HCT116 (cell line): ENCODE measurements around the gene GKN1. TPM values are rescaled to one million over a fixed set of nuclear protein-coding genes. Genes with fewer than 3 reads are reported as not detected.

Experiments used
- ATAC-seq: fragments of 200-7000 bp; cut with Tn5 transposase; 2 replicates; pipeline ENCODE4 v1.9.1; 2020; ENCODE audit warnings: mild to moderate bottlenecking, moderate library complexity
- BruUV-seq: library from RNA; stranded (reverse); fragments of 400-500 nt; replicated peaks from 2 replicates; lab custom pipeline; 2021; lab: Mats Ljungman, UMichigan
- CTCF ChIA-PET: fragments of 300-600 bp; sonication (Branson Sonifier 250); formaldehyde crosslinking; loops from one replicate; lab custom pipeline; 2021; ENCODE audit warnings: antibody characterized with exemption; lab: Charles Lee
- POLR2A ChIA-PET: fragments of 300-600, 350-600 bp; sonication (Branson Sonifier 250); formaldehyde crosslinking; loops from one replicate; lab custom pipeline; 2021; ENCODE audit warnings: antibody characterized with exemption; lab: Charles Lee
- RAD21 ChIA-PET, 2 experiments: fragments of 300-600 bp; sonication (Branson Sonifier 250); formaldehyde crosslinking; loops; one replicate each; lab custom pipeline; 2023; ENCODE audit warnings: low total read pairs in 2 of 2; ENCODE audit not compliant: uncharacterized antibody in 2 of 2, unreplicated experiment in 2 of 2, low non-redundant PET in 1 of 2; lab: Charles Lee
- DNase-seq: peaks from one replicate; pipeline ENCODE4 v3.0.0-alpha.2; 2010; ENCODE audit warnings: low read depth, low spot score
- H2AFZ ChIP-seq: fragments of 200-600 bp; shearing (Covaris generic), sonication (generic); 2 replicates; pipeline ENCODE4 v1.6.1; 2017; ENCODE audit warnings: low read depth, mixed run types, mixed read lengths, antibody characterized with exemption, low read length; ENCODE audit not compliant: poor library complexity, severe bottlenecking
- H3K27ac ChIP-seq: 2 replicates; pipeline ENCODE4 v1.5.1; 2012; ENCODE audit warnings: low read depth, low read length
- H3K27me3 ChIP-seq: fragments of 200-600 bp; sonication (generic); 2 replicates; pipeline ENCODE4 v1.6.1; 2016; ENCODE audit warnings: mixed run types, low read length, mixed read lengths; ENCODE audit not compliant: insufficient read depth
- H3K36me3 ChIP-seq, 2 experiments: fragments of 200-500 bp in 1 of 2; fragments of 200-600 bp in 1 of 2; sonication (Bioruptor generic) in 1 of 2; sonication (generic) in 1 of 2; 2 replicates each; pipeline versions ENCODE4 v1.5.1 to v1.6.1; 2014 to 2016; ENCODE audit warnings: low read length in 2 of 2, inconsistent platforms in 1 of 2, mixed read lengths in 1 of 2, mixed run types in 1 of 2; ENCODE audit not compliant: insufficient read depth in 2 of 2, control insufficient read depth in 1 of 2
- H3K4me1 ChIP-seq, 2 experiments: fragments of 200-600 bp in 1 of 2; sonication (generic) in 1 of 2; 2 replicates each; pipeline versions ENCODE4 v1.5.1 to v1.6.1; 2012 to 2017; ENCODE audit warnings: low read length in 2 of 2, inconsistent platforms in 1 of 2, mild to moderate bottlenecking in 1 of 2, mixed read lengths in 1 of 2, mixed run types in 1 of 2, moderate library complexity in 1 of 2; ENCODE audit not compliant: insufficient read depth in 2 of 2, control insufficient read depth in 1 of 2
- H3K4me2 ChIP-seq: fragments of 200-600 bp; sonication (generic); 2 replicates; pipeline ENCODE4 v1.6.1; 2017; ENCODE audit warnings: mixed run types, low read length, mixed read lengths
- H3K4me3 ChIP-seq, 2 experiments: fragments of 200-600 bp in 1 of 2; sonication (generic) in 1 of 2; replicated peaks in 1 of 2; 2 replicates each; pipeline ENCODE4 v1.5.1; 2011 to 2016; ENCODE audit warnings: low read length in 2 of 2, control low read depth in 1 of 2, low read depth in 1 of 2, mild to moderate bottlenecking in 1 of 2, mixed read lengths in 1 of 2, mixed run types in 1 of 2
- H3K79me2 ChIP-seq: fragments of 200-600 bp; sonication (generic); 2 replicates; pipeline ENCODE4 v1.6.1; 2017; ENCODE audit warnings: mild to moderate bottlenecking, mixed run types, low read length, moderate library complexity, mixed read lengths; ENCODE audit not compliant: insufficient read depth
- H3K9ac ChIP-seq: fragments of 200-600 bp; sonication (generic); 2 replicates; pipeline ENCODE4 v1.6.1; 2016; ENCODE audit warnings: low read length, mixed read lengths
- H3K9me2 ChIP-seq: fragments of 200-600 bp; sonication (generic), shearing (Covaris generic); 2 replicates; pipeline ENCODE4 v1.6.1; 2017; ENCODE audit warnings: mixed run types, mild to moderate bottlenecking, moderate library complexity; ENCODE audit not compliant: insufficient read depth
- H3K9me3 ChIP-seq, 2 experiments: fragments of 200-500 bp in 1 of 2; fragments of 200-600 bp in 1 of 2; sonication (Bioruptor generic) in 1 of 2; sonication (generic) in 1 of 2; 2 replicates each; pipeline ENCODE4 v1.6.1; 2014 to 2017; ENCODE audit warnings: low read length in 2 of 2, mixed read lengths in 2 of 2, inconsistent platforms in 1 of 2, low read depth in 1 of 2, mild to moderate bottlenecking in 1 of 2, mixed run types in 1 of 2, moderate library complexity in 1 of 2; ENCODE audit not compliant: control insufficient read depth in 1 of 2, insufficient read depth in 1 of 2
- H4K20me1 ChIP-seq: fragments of 200-600 bp; sonication (generic), shearing (Covaris generic); 2 replicates; pipeline ENCODE4 v1.6.1; 2017; ENCODE audit warnings: mixed run types, mild to moderate bottlenecking, moderate library complexity; ENCODE audit not compliant: insufficient read depth
- EGR1 ChIP-seq: IDR thresholded peaks from 2 replicates; pipeline ENCODE4 v1.6.1; 2012; ENCODE audit warnings: low read depth
- EZH2phosphoT487 ChIP-seq: fragments of 200-600 bp; IDR thresholded peaks from 2 replicates; pipeline ENCODE4 v1.6.1; 2018; ENCODE audit warnings: antibody characterized with exemption, borderline replicate concordance
- FOSL1 ChIP-seq: IDR thresholded peaks from 2 replicates; pipeline ENCODE4 v1.6.1; 2012; ENCODE audit warnings: low read depth
- POLR2A ChIP-seq: IDR thresholded peaks from 2 replicates; pipeline ENCODE4 v1.7.0; 2011; ENCODE audit warnings: borderline replicate concordance; ENCODE audit not compliant: insufficient read depth, insufficient read length; ENCODE audit errors: extremely low read depth
- POLR2AphosphoS5 ChIP-seq: IDR thresholded peaks from 2 replicates; pipeline ENCODE4 v1.6.1; 2011; ENCODE audit warnings: mild to moderate bottlenecking, low read depth, low read length, moderate library complexity
- RAD21 ChIP-seq: IDR thresholded peaks from 2 replicates; pipeline ENCODE4 v1.6.1; 2012; ENCODE audit warnings: low read depth, mild to moderate bottlenecking
- SP1 ChIP-seq: IDR thresholded peaks from 2 replicates; pipeline ENCODE4 v1.6.1; 2012; ENCODE audit warnings: low read depth
- SRF ChIP-seq: IDR thresholded peaks from 2 replicates; pipeline ENCODE4 v1.6.1; 2012; ENCODE audit warnings: low read depth
- ZFX ChIP-seq: fragments of 450-650 bp; IDR thresholded peaks from 2 replicates; pipeline ENCODE4 v1.6.1; 2017
- intact Hi-C: fragments of 100-400 bp; cut with micrococcal nuclease; formaldehyde crosslinking; loops from 2 replicates; pipeline ENCODE4 v1.10.0; 2022
- total RNA-seq: library from RNA; stranded (reverse); gene quantifications from one replicate; pipeline ENCODE4 v1.2.1, GENCODE V29; 2021; ENCODE audit not compliant: unreplicated experiment
- TF ChIP-seq, protein P1 (sequence below): IDR thresholded peaks from 2 replicates; pipeline ENCODE4 v1.6.1; 2011; ENCODE audit warnings: mild to moderate bottlenecking, low read length, moderate library complexity; ENCODE audit not compliant: insufficient replicate concordance; ENCODE audit errors: extremely low read depth
- TF ChIP-seq, protein P2 (sequence below): IDR thresholded peaks from 2 replicates; pipeline ENCODE4 v1.6.1; 2012
- TF ChIP-seq, protein P3 (sequence below), 3 experiments: fragments of 200-600 bp in 1 of 3; sonication (generic) in 1 of 3; IDR thresholded peaks in 2 of 3; conservative IDR thresholded peaks in 1 of 3; 2 replicates each; pipeline ENCODE4 v1.5.1; 2012 to 2017; ENCODE audit warnings: low read depth in 2 of 3, low read length in 2 of 3, antibody characterized with exemption in 1 of 3, borderline replicate concordance in 1 of 3, control low read depth in 1 of 3, mild to moderate bottlenecking in 1 of 3, mixed read lengths in 1 of 3, mixed run types in 1 of 3, moderate library complexity in 1 of 3; ENCODE audit not compliant: insufficient read depth in 1 of 3
- TF ChIP-seq, protein P4 (sequence below): IDR thresholded peaks from 2 replicates; pipeline ENCODE4 v1.6.1; 2012

GKN1 gene
- total RNA-seq, 1 experiment from 2014 or later, result not detected

DNA sequence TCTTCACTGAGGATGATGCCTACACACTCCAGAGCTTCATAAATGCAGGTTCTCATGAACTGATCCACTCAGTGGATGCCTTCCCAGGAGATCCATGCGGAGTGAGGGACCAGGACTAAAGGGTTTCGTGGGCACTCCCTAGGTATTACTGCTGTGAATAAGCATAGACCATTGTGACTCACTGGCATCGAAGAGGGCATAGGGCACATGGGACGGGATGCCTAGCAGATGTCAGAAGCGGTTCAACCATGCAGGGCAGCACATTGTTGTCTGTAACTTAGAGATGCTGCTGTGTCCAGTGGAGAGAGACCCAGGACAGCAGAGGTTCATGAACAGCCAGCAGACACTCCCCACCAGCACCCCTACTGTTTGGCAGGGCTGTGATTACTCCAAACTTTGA lies 39.0 kb upstream of the GKN1 start:
- Histone ChIP-seq H3K4me1 (no peaks in the 10 kb centered on the region), H2AFZ (no peak overlapping the region), H3K4me2 (no peak overlapping the region), H3K27ac (no peak overlapping the region), H3K27me3 (no peaks in the 10 kb centered on the region), H3K9me2 (no peaks in the 10 kb centered on the region), H3K9me3 (no peaks in the 10 kb centered on the region), H3K4me3 (no peak overlapping the region), H3K36me3 (no peaks in the 10 kb centered on the region), H3K9ac (no peak overlapping the region), H4K20me1 (no peaks in the 10 kb centered on the region), H3K79me2 (no peaks in the 10 kb centered on the region)
- ChIA-PET POLR2A (no interaction called here), RAD21 (no interaction called here), CTCF (interaction anchor here (0.8 to 3.0 kb wide), 3 partner anchors 8 to 11 kb away, joined by 3 to 18 read pairs (median 3); no protein-coding TSS in a partner anchor)
- intact Hi-C loops, result no loop called here
- no TSS peak for BruUV-seq
- no peak for ATAC-seq
- no peak for DNase-seq
- TF ChIP-seq, protein P1, sequence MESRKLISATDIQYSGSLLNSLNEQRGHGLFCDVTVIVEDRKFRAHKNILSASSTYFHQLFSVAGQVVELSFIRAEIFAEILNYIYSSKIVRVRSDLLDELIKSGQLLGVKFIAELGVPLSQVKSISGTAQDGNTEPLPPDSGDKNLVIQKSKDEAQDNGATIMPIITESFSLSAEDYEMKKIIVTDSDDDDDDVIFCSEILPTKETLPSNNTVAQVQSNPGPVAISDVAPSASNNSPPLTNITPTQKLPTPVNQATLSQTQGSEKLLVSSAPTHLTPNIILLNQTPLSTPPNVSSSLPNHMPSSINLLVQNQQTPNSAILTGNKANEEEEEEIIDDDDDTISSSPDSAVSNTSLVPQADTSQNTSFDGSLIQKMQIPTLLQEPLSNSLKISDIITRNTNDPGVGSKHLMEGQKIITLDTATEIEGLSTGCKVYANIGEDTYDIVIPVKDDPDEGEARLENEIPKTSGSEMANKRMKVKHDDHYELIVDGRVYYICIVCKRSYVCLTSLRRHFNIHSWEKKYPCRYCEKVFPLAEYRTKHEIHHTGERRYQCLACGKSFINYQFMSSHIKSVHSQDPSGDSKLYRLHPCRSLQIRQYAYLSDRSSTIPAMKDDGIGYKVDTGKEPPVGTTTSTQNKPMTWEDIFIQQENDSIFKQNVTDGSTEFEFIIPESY, result no peak
- TF ChIP-seq, protein P2, sequence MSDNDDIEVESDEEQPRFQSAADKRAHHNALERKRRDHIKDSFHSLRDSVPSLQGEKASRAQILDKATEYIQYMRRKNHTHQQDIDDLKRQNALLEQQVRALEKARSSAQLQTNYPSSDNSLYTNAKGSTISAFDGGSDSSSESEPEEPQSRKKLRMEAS, result no peak
- TF ChIP-seq SP1 (no peak), POLR2A (no peak), RAD21 (no peak), POLR2AphosphoS5 (no peak), EGR1 (no peak), SRF (no peak), EZH2phosphoT487 (no peak), FOSL1 (no peak), ZFX (no peak)
- TF ChIP-seq, protein P3, sequence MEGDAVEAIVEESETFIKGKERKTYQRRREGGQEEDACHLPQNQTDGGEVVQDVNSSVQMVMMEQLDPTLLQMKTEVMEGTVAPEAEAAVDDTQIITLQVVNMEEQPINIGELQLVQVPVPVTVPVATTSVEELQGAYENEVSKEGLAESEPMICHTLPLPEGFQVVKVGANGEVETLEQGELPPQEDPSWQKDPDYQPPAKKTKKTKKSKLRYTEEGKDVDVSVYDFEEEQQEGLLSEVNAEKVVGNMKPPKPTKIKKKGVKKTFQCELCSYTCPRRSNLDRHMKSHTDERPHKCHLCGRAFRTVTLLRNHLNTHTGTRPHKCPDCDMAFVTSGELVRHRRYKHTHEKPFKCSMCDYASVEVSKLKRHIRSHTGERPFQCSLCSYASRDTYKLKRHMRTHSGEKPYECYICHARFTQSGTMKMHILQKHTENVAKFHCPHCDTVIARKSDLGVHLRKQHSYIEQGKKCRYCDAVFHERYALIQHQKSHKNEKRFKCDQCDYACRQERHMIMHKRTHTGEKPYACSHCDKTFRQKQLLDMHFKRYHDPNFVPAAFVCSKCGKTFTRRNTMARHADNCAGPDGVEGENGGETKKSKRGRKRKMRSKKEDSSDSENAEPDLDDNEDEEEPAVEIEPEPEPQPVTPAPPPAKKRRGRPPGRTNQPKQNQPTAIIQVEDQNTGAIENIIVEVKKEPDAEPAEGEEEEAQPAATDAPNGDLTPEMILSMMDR (IDR thresholded peaks at IDR 0.05 in 2 of 3, conservative IDR thresholded peaks at IDR 0.05 in 1 of 3; ENCODE audit: borderline replicate concordance in 1 of 3, insufficient read depth in 1 of 3, low read depth in 2 of 3, low read length in 2 of 3), result no peak
- TF ChIP-seq, protein P4, sequence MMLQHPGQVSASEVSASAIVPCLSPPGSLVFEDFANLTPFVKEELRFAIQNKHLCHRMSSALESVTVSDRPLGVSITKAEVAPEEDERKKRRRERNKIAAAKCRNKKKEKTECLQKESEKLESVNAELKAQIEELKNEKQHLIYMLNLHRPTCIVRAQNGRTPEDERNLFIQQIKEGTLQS, result no peak
